ENCODE data around the gene ZCRB1.

ZCRB1 gene

DNA sequence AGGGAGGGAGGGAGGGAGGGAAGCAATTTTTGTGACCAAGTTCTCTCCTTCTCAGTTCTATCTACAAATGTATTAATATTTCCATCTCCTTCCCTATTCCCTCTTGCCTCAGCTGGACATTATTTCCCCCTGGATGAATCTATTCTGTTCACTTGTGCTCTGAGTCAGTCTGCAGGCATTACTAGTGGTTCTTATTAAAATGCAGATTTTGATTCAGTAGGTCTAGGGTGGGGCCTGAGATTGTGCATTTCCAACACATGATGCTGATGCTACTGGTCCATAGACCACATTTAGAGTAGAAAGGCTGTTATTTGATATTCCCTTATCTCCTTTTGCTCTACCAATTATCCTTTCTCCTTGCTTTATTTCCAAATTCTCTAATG lies 47.8 kb downstream of the ZCRB1 start:
- no peak for DNase-seq (ENCODE audit: low spot score)

DNA sequence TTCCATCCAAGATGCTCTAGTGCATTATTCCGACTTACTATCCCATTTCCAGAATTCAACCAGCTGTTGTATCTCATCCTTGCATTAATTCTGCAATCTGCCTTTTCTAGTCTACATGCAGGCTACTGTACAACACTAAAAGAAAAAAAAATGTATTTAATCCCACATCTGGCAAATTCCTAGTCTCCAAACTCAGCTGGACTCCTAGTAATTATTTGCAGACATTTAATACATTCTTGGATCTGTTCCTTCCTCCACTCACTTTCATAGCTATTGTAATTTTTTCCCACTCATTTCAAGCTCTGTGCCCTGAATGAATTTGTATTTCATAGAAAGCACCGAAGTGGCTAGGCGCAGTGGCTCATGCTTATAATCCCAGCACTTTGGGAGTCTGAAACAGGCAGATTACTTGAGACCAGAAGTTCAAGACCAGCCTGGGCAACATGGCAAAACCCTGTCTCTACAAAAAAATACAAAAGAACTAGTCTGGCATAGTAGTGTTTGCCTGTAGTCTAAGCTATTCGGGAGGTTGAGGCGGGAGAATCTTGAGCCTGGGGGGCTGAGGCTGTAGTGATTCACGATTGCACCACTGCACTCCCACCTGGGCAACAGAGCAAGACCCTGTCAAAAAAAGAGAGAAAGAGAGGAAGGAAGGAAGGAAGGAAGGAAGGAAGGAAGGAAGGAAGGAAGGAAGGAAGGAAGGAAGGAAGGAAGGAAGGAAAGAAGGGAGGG lies 48.3 kb downstream of the ZCRB1 start:
- no peak for DNase-seq (ENCODE audit: low spot score)

DNA sequence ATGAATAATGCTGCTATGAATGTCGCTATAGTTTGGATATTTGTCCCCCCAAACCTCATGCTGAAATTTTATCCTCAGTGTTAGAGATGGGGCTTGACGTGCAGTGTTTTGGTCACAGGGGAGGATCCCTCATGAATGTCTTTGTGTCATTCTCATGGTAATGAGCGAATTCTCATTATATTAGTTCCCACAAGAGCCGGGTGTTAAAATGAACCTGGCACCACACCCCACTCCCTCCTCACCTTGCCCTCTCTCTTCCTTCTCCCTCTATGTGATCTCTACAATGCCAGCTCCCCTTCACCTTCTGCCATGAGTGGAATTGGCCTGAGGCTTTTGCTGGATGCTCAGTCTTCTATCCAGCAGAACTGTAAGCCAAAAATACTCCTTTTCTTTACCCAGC lies 50.4 kb downstream of the ZCRB1 start:
- DNase-seq (ENCODE audit: low spot score), result no peak

DNA sequence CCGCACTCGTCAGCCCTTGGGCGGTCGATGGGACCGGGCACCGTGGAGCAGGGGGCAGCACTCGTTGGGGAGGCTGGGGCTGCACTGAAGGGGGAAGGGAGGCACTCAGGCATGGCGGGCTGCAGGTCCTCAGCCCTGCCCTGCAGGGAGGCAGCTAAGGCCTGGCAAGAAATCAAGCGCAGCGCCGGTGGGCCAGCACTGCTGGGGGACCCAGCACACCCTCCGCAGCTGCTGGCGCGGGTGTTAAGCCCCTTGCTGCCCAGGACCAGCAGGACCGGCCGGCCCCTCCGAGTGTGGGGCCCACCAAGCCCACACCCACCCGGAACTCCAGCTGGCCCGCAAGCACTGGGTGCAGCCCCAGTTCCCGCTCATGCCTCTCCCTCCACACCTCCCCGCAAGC lies 52.2 kb downstream of the ZCRB1 start:
- no peak for DNase-seq (ENCODE audit: low spot score)

DNA sequence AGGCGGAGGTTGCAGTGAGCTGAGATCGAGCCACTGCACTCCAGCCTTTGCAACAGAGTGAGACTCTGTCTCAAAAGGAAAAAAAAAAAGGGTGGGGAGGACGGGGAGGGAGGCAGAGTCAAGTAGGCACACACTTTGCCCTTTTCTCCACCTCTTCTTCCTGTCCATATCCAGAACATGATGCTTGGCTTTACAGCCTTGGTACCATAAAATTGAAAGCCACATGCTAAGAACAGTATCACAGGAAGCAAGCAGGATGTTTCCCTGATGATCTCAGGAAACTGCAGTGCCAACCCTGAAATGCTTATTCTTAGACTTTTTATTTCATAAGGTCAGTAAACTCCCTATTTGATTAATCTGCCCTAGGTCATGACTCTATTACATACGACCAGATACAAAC lies 55.3 kb downstream of the ZCRB1 start:
- DNase-seq (ENCODE audit: low spot score), result no peak

DNA sequence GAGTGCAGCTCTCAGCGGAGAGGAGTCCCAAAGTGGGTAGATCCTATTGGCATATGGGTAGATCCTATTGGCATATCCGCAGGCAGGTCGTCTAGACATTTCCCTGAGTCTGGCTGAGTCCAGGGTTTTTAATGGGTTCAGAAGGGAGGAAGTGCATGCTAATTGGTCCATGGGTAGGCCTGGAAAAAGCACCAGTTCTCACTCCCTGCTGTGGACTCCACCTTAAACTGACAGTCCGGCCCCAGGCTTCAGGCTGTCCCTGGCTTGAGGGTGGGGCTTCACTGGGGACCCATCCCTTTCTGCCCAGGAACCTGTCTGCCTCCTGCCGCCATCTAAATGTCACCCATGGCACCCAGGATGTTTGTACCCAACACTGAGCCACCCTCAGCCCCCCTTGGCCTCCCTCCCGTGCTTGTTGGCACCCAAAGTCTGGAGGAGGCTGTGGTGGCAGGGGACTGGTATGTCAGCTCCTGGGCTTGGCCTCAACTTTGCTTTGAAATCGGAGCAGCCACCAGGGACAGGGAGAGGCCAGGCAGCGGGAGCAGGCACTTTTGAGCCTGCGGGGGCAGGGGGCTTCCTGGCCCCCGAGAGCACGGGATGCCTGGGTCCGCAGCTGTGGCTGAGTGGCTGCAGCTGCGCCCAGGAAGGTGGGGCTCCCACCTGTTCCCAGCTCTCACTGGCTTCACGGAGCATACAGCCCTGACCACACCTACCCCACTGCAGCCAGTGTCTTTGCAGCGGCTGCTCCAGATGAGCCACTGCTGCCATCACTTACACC lies 58.3 kb downstream of the ZCRB1 start:
- no peak for DNase-seq (ENCODE audit: low spot score)

DNA sequence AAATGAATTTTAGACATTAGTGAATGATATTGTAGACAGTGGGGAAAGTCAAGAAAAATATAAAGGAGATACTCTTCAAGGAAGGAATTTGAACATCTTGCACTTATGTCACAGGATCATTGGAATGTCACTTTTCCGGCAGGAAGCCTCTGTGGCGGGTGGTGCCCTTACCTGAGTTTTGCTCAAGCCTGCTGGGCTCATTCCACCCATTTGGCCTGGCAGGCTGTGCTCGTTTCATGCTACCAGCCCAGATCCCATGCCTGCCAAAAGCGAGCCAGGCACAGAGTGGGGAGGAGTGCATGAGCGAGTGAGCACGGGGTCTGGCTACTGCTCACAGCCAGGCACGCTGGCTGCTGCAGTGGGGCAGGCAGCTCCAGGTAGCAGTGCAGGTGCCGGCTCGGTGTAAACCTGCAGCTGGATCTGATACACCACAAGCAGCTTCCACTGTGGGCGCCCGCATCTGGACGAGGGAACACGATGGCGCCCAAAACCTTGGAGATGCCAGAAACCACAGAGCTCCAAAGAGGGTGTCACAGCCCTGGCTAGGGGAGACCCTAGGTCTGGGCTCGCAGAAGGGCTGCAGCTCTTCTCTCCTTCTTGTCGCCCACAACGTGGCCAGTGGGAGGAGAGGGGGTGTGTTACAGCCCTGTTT lies 59.2 kb downstream of the ZCRB1 start:
- DNase-seq (ENCODE audit: low spot score), result no peak

DNA sequence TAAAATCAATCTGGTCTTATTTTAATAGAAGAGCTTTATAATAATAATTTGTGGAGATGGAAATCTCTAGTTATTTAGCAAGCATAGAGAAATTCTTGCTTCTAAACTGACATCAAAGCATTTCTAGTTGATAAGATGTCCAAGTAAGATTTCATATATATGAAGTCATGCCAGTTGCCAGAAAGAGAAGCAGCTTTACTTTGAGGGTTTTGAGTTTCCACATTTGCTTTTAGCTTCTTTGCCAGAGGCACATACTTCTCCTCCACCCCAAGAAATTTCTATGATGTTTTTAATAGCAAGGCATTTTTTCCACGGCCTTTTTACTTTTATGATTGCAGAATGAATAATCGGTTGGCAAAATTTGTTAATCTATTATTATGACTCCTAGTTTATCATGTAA lies 63.6 kb downstream of the ZCRB1 start:
- no peak for DNase-seq (ENCODE audit: low spot score)
